GM23338 (cell line): ENCODE data around the gene CTNNA2.

Source experiments
- CREB1 ChIP-seq: fragments of 250-450 bp; sonication (Bioruptor Pico); IDR thresholded peaks from 2 replicates; pipeline ENCODE4 v1.5.0; 2020; ENCODE audit warnings: low read depth, mild to moderate bottlenecking, moderate library complexity
- EZH2phosphoT487 ChIP-seq: fragments of 200-600 bp; sonication (generic); IDR thresholded peaks from one replicate; pipeline ENCODE4 v1.8.1; 2018; ENCODE audit warnings: antibody characterized with exemption; ENCODE audit not compliant: unreplicated experiment
- JUNB ChIP-seq: IDR thresholded peaks from one replicate; pipeline ENCODE4 v1.6.1; 2016; ENCODE audit warnings: antibody characterized with exemption; ENCODE audit not compliant: unreplicated experiment
- POLR2AphosphoS5 ChIP-seq: IDR thresholded peaks from 2 replicates; pipeline ENCODE4 v1.6.1; 2016; ENCODE audit warnings: antibody characterized with exemption, low read depth
- TF ChIP-seq, protein P1 (sequence below), 2 experiments: fragments of 200-600 bp in 1 of 2; sonication (generic) in 1 of 2; conservative IDR thresholded peaks; 2 replicates each; pipeline versions ENCODE4 v1.5.1 to v1.6.1; 2016 to 2017; ENCODE audit warnings: antibody characterized with exemption in 2 of 2, low read depth in 2 of 2, mild to moderate bottlenecking in 2 of 2, moderate library complexity in 1 of 2

DNA sequence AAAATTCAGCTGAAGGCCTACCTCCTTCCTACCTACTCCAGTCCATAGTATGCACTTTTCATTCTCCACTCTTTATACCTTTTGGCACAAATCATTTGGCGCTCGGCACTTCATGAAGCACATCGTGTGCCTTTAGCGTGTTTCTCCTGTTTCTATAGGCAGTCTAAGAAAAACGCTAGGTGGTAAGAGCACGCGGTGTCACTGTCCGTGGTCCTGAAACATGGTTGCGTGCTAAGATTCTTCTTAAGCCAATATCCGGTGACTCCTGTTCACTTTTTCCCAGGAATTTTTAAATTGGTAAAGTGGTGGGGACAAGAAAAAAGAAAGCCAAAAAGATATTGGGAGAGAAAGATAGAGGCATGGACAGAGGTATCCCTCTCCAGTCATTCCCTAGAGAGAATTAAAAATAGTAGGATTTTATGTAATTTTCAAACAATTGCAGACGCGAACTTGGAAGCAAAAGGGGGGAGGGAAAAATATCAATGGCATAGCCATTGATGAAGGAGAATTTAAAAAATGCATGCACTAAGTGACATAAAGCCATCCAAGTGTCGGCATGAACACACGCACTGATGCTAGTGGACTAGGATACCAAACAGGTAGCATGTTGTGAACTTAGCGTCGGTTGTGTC lies 1.4 kb upstream of the CTNNA2 start:
- TF ChIP-seq, protein P1, sequence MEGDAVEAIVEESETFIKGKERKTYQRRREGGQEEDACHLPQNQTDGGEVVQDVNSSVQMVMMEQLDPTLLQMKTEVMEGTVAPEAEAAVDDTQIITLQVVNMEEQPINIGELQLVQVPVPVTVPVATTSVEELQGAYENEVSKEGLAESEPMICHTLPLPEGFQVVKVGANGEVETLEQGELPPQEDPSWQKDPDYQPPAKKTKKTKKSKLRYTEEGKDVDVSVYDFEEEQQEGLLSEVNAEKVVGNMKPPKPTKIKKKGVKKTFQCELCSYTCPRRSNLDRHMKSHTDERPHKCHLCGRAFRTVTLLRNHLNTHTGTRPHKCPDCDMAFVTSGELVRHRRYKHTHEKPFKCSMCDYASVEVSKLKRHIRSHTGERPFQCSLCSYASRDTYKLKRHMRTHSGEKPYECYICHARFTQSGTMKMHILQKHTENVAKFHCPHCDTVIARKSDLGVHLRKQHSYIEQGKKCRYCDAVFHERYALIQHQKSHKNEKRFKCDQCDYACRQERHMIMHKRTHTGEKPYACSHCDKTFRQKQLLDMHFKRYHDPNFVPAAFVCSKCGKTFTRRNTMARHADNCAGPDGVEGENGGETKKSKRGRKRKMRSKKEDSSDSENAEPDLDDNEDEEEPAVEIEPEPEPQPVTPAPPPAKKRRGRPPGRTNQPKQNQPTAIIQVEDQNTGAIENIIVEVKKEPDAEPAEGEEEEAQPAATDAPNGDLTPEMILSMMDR (conservative IDR thresholded peaks at IDR 0.05; ENCODE audit: low read depth in 2 of 2): no peak
- TF ChIP-seq CREB1 (CRISPR knock-in tag) (no peak), JUNB (no peak), POLR2AphosphoS5 (no peak), EZH2phosphoT487 (no peak)
